NCI-H2227 (cell line): ENCODE results near the gene HECW1.
"Not testable (repeated sequence)": the region's sequence is repeated elsewhere in the genome, so short reads cannot be mapped to it uniquely, and the experiment has no call there.

Experiments used
- DNase-seq: peaks from one replicate; lab custom pipeline; 2025; ENCODE audit not compliant: unreplicated experiment; lab: John Stamatoyannopoulos, UW

HECW1 gene

GRCh38 chr7:43345696-43346095 is 233.2 kb downstream of the HECW1 start:
- DNase-seq = not testable (repeated sequence)

- DNase-seq = no peak
Observed at GRCh38 chr7:43351683-43352082, 239.2 kb downstream of the HECW1 start.

- DNase-seq = no peak
Observed at GRCh38 chr7:43353902-43354301, 241.5 kb downstream of the HECW1 start.

- peak; percentile 63 for DNase-seq
Observed at GRCh38 chr7:43362652-43363034, 250.2 kb downstream of the HECW1 start.

GRCh38 chr7:43363035-43363791 is 250.8 kb downstream of the HECW1 start:
- DNase-seq = no peak

GRCh38 chr7:43364391-43364790 is 251.9 kb downstream of the HECW1 start:
- DNase-seq = no peak

- no peak for DNase-seq
Observed at GRCh38 chr7:43372676-43373355, 260.4 kb downstream of the HECW1 start.

GRCh38 chr7:43377196-43377960 is 264.9 kb downstream of the HECW1 start:
- no peak for DNase-seq

GRCh38 chr7:43379210-43379609 is 266.8 kb downstream of the HECW1 start:
- no peak for DNase-seq

- DNase-seq = no peak
Observed at GRCh38 chr7:43384616-43385308, 272.3 kb downstream of the HECW1 start.

GRCh38 chr7:43385309-43385680 is 272.8 kb downstream of the HECW1 start:
- DNase-seq = no peak

- no peak for DNase-seq
Observed at GRCh38 chr7:43385856-43386255, 273.4 kb downstream of the HECW1 start.

- no peak for DNase-seq
Observed at GRCh38 chr7:43387932-43388331, 275.5 kb downstream of the HECW1 start.

GRCh38 chr7:43390576-43390975 is 278.1 kb downstream of the HECW1 start:
- no peak for DNase-seq

GRCh38 chr7:43391518-43391917 is 279.1 kb downstream of the HECW1 start:
- DNase-seq = no peak

- DNase-seq = no peak
Observed at GRCh38 chr7:43392638-43393330, 280.3 kb downstream of the HECW1 start.

GRCh38 chr7:43394441-43395130 is 282.1 kb downstream of the HECW1 start:
- DNase-seq = no peak

- DNase-seq = no peak
Observed at GRCh38 chr7:43395351-43395750, 282.9 kb downstream of the HECW1 start.

GRCh38 chr7:43396187-43396740 is 283.8 kb downstream of the HECW1 start:
- DNase-seq = no peak

GRCh38 chr7:43398831-43399230 is 286.4 kb downstream of the HECW1 start:
- DNase-seq = no peak
